GM19025 (cell line): ENCODE data around the gene MOV10L1.

ENCODE experiments used
- ATAC-seq: cut with Tn5 transposase; IDR thresholded peaks from one replicate; pipeline ENCODE4 v1.9.1; 2021; ENCODE audit warnings: mild to moderate bottlenecking, low read depth, moderate library complexity; ENCODE audit not compliant: unreplicated experiment

MOV10L1 gene

GRCh38 chr22:50173311-50173982 is 83.6 kb downstream of the MOV10L1 start:
- ATAC-seq = no peak

- no peak for ATAC-seq
Measured at GRCh38 chr22:50173983-50174355, 84.2 kb downstream of the MOV10L1 start.

- no peak for ATAC-seq
Measured at GRCh38 chr22:50174382-50175190, 84.8 kb downstream of the MOV10L1 start.

- ATAC-seq = no peak
Measured at GRCh38 chr22:50175191-50175461, 85.3 kb downstream of the MOV10L1 start.

GRCh38 chr22:50175921-50176849 is 86.4 kb downstream of the MOV10L1 start:
- no peak for ATAC-seq

- no peak for ATAC-seq
Measured at GRCh38 chr22:50176850-50177536, 87.2 kb downstream of the MOV10L1 start.

- no peak for ATAC-seq
Measured at GRCh38 chr22:50177537-50178470, 88.0 kb downstream of the MOV10L1 start.

- no peak for ATAC-seq
Measured at GRCh38 chr22:50178471-50178864, 88.7 kb downstream of the MOV10L1 start.

- no peak for ATAC-seq
Measured at GRCh38 chr22:50178871-50179869, 89.4 kb downstream of the MOV10L1 start.

GRCh38 chr22:50179937-50180726 is 90.3 kb downstream of the MOV10L1 start:
- ATAC-seq = no peak

GRCh38 chr22:50180727-50181521 is 91.1 kb downstream of the MOV10L1 start:
- no peak for ATAC-seq

GRCh38 chr22:50182176-50183081 is 92.6 kb downstream of the MOV10L1 start:
- no peak for ATAC-seq

- no peak for ATAC-seq
Measured at GRCh38 chr22:50183141-50183971, 93.5 kb downstream of the MOV10L1 start.

GRCh38 chr22:50184004-50184901 is 94.4 kb downstream of the MOV10L1 start:
- no peak for ATAC-seq
